ENCODE measurements around the gene PTPN23. TPM values are rescaled to one million over a fixed set of nuclear protein-coding genes. Genes with fewer than 3 reads are reported as not detected.

PTPN23 gene
- total and polyA plus RNA-seq, 2 experiments from 2014 or later, result 14.3 to 48.8 TPM

- ATAC-seq, result no peak
- no peaks in the 10 kb centered on the region for H3K4me1 Mint-ChIP-seq
- peaks cover 5% of the 10 kb centered on the region; the same call in 1 of the 2 replicates for H3K36me3 ChIP-seq (ENCODE audit: insufficient read depth)
- no peaks in the 10 kb centered on the region for H3K4me1 ChIP-seq (ENCODE audit: insufficient read depth)
- peaks cover 36% of the 10 kb centered on the region for H3K9me3 Mint-ChIP-seq
- H4K20me1 ChIP-seq (replicated peaks; ENCODE audit: insufficient read depth), result no peaks in the 10 kb centered on the region
- no peak overlapping the region for H2AFZ ChIP-seq
- no peak overlapping the region for H3K27ac ChIP-seq (ENCODE audit: low read depth)
- TF ChIP-seq POLR2AphosphoS5 (IDR thresholded peaks at IDR 0.05; ENCODE audit: low read depth), result no peak
- TF ChIP-seq CREB1 (CRISPR knock-in tag; IDR thresholded peaks at IDR 0.05; ENCODE audit: low read depth), result no peak
- no peak for TF ChIP-seq EZH2 (IDR thresholded peaks at IDR 0.05; ENCODE audit: low read depth, unreplicated experiment)
- no peak for TF ChIP-seq STAT1 (IDR thresholded peaks at IDR 0.05; ENCODE audit: unreplicated experiment)
- TF ChIP-seq EZH2phosphoT487 (IDR thresholded peaks at IDR 0.05; ENCODE audit: unreplicated experiment), result no peak
- TF ChIP-seq ZNF114 (CRISPR knock-in tag; IDR thresholded peaks at IDR 0.05), result no peak
- no peak for TF ChIP-seq ETS1 (IDR thresholded peaks at IDR 0.05)
- TF ChIP-seq REST (IDR thresholded peaks at IDR 0.05; ENCODE audit: unreplicated experiment), result no peak
- no peak for TF ChIP-seq ZNF331 (CRISPR knock-in tag; IDR thresholded peaks at IDR 0.05; ENCODE audit: low read depth)
- no peak for TF ChIP-seq JUNB (IDR thresholded peaks at IDR 0.05; ENCODE audit: unreplicated experiment)
- TF ChIP-seq NANOG (IDR thresholded peaks at IDR 0.05; ENCODE audit: borderline replicate concordance), result no peak
- no peak for TF ChIP-seq ZNF462 (CRISPR knock-in tag; IDR thresholded peaks at IDR 0.05)
- TF ChIP-seq CTCF (conservative IDR thresholded peaks at IDR 0.05; ENCODE audit: low read depth in 2 of 2), result no peak
- H3K4me3 ChIP-seq, result no peak overlapping the region
- H3K4me3 Mint-ChIP-seq, result no peak overlapping the region
- no peak overlapping the region for H3K4me2 ChIP-seq
- no peaks in the 10 kb centered on the region for H3F3A ChIP-seq (replicated peaks; ENCODE audit: low read depth)
- no peaks in the 10 kb centered on the region for H3K79me2 ChIP-seq (replicated peaks; ENCODE audit: insufficient read depth)
- no peaks in the 10 kb centered on the region for H3K27me3 ChIP-seq (ENCODE audit: insufficient read depth)
- H3K9me2 ChIP-seq (ENCODE audit: insufficient read depth), result no peaks in the 10 kb centered on the region
- H3K27ac Mint-ChIP-seq, result no peak overlapping the region
- H3K27me3 Mint-ChIP-seq (ENCODE audit: insufficient read depth, low read depth, poor library complexity), result peaks cover 5% of the 10 kb centered on the region
- peaks cover 24% of the 10 kb centered on the region for H3K36me3 Mint-ChIP-seq (ENCODE audit: low read depth)
- DNase-seq (ENCODE audit: low spot score), result no peak
Measured at GRCh38 chr3:47362701-47363100, 18.1 kb upstream of the PTPN23 start.

Measured in GM23338 (cell line).